Gastroesophageal sphincter (tissue), 2 donors: ENCODE measurements around the gene HNRNPUL1.

Experiments used
- EP300 ChIP-seq: sonication (generic); formaldehyde crosslinking; IDR thresholded peaks from one replicate; pipeline ENCODE4 v1.6.1; 2017; ENCODE audit warnings: antibody characterized with exemption, mild to moderate bottlenecking
- POLR2A ChIP-seq, 2 donors: fragments of 450-650 bp; IDR thresholded peaks; one replicate each; pipeline ENCODE4 v1.6.1; 2017; ENCODE audit warnings: antibody characterized with exemption in 2 of 2, mild to moderate bottlenecking in 2 of 2, moderate library complexity in 1 of 2

DNA sequence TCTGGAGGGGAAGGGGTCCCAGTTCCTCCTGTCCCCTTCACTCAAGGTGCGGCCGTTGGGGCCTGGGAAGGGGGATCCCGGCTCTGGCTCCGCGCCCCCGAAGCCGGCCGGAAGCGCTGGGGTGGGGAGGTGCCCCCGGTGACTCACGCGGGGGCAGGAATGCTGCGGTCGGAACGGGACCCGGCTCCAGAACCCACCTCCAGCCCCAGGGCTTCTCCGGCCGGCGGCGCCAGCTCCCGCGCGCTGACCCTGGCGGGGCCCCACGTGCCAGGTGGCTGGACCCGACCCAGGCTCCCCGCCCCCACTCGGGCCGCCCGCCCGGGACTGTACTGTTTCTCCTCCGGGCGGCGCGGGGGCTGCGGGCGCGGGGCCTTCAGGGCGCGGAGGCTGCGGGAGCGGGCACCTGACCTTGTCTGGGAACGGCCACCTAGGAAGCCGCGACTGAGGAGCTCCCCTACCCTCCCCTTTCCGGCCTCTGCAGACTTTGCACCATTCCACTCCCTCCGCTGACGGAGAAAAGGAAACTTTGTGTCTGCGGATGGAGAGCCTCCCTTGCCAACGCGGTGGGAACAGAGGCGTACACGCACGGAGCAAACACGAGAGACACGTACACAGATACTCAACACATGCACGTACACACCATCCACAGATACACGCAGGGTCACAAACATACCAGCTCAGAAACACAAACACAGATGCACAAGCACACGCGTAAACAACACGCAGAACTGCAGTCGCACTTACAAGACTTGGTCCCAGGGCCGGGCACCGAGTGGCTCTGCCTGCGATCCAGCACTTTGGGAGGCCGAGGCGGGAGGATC lies 37.9 kb upstream of the HNRNPUL1 start:
- no peak for TF ChIP-seq EP300
- TF ChIP-seq POLR2A (IDR thresholded peaks at IDR 0.05), result peak; percentile 7 to 38
